HG03565 (cell line): ENCODE results near the gene IL11RA.
"Not testable (repeated sequence)": the region's sequence is repeated elsewhere in the genome, so short reads cannot be mapped to it uniquely, and the experiment has no call there.

Source experiments
- ATAC-seq: cut with Tn5 transposase; IDR thresholded peaks from one replicate; pipeline ENCODE4 v1.9.1; 2021; ENCODE audit warnings: mild to moderate bottlenecking, moderate library complexity; ENCODE audit not compliant: unreplicated experiment

IL11RA gene

GRCh38 chr9:34628656-34629490 is 23.1 kb upstream of the IL11RA start, which contains the start of gene ARID3C:
Gene ARID3C (minus strand): TSS chr9:34629066. CDS start chr9:34628014, 1,052 bp downstream.
- ATAC-seq: no peak

- ATAC-seq: no peak
These were observed 22.5 kb upstream of the IL11RA start for GRCh38 chr9:34629491-34629808.

- no peak for ATAC-seq
These were observed 21.4 kb upstream of the IL11RA start for GRCh38 chr9:34630402-34631154.

- no peak for ATAC-seq
These were observed 18.8 kb upstream of the IL11RA start for GRCh38 chr9:34633166-34633565.

GRCh38 chr9:34633851-34634550 is 18.0 kb upstream of the IL11RA start:
- peak; percentile 31 for ATAC-seq

GRCh38 chr9:34634551-34635248 is 17.3 kb upstream of the IL11RA start:
- no peak for ATAC-seq

GRCh38 chr9:34635556-34635955 is 16.4 kb upstream of the IL11RA start:
- ATAC-seq: no peak

- ATAC-seq: peak; percentile 1
These were observed 15.1 kb upstream of the IL11RA start for GRCh38 chr9:34636791-34637355.

GRCh38 chr9:34637356-34638137 is 14.4 kb upstream of the IL11RA start, which contains the start of gene SIGMAR1:
Gene SIGMAR1 (minus strand): TSS chr9:34637787. CDS start chr9:34637697, 90 bp downstream.
- ATAC-seq: peak; percentile 70

GRCh38 chr9:34638138-34638445 is 13.9 kb upstream of the IL11RA start:
- no peak for ATAC-seq

- not testable (repeated sequence) for ATAC-seq
These were observed 12.7 kb upstream of the IL11RA start for GRCh38 chr9:34639322-34639721.

GRCh38 chr9:34642679-34643078 is 9.3 kb upstream of the IL11RA start:
- ATAC-seq: no peak

GRCh38 chr9:34644766-34645314 is 7.1 kb upstream of the IL11RA start:
- ATAC-seq: no peak

GRCh38 chr9:34646211-34647083 is 5.5 kb upstream of the IL11RA start, which contains the start of gene GALT:
Gene GALT (plus strand): TSS chr9:34646675. CDS start chr9:34646705, 30 bp downstream.
- ATAC-seq: peak; percentile 67

- ATAC-seq: peak; percentile 12
These were observed 4.9 kb upstream of the IL11RA start for GRCh38 chr9:34647084-34647403.

GRCh38 chr9:34647651-34648050 is 4.3 kb upstream of the IL11RA start:
- ATAC-seq: no peak

- ATAC-seq: no peak
These were observed 3.3 kb upstream of the IL11RA start for GRCh38 chr9:34648673-34649072.

- ATAC-seq: no peak
These were observed 1.2 kb upstream of the IL11RA start for GRCh38 chr9:34650816-34651215.

GRCh38 chr9:34651321-34651720 is 664 bp upstream of the IL11RA start:
- ATAC-seq: no peak
